MM.1S (cell line): Measurements from ENCODE around the gene ADCK1.
"Not testable (repeated sequence)": the region's sequence is repeated elsewhere in the genome, so short reads cannot be mapped to it uniquely, and the experiment has no call there.

ENCODE experiments used
- DNase-seq: peaks from one replicate; pipeline ENCODE4 v3.0.0-alpha.2; 2015
- H2AFZ ChIP-seq: fragments of 300-600 bp; sonication (generic); 2 replicates; pipeline ENCODE4 v1.6.0; 2016; ENCODE audit warnings: antibody characterized with exemption, low read length
- H3F3A ChIP-seq: fragments of 300-600 bp; sonication (generic); 2 replicates; pipeline ENCODE4 v1.6.1; 2016; ENCODE audit warnings: mild to moderate bottlenecking, antibody characterized with exemption, low read length, moderate library complexity, mixed read lengths; ENCODE audit not compliant: insufficient read depth
- H3K27ac ChIP-seq: fragments of 300-600 bp; sonication (generic); 2 replicates; pipeline ENCODE4 v1.5.1; 2016; ENCODE audit warnings: mild to moderate bottlenecking, low read length
- H3K27me3 ChIP-seq: fragments of 300-600 bp; sonication (generic); replicated peaks from 2 replicates; pipeline ENCODE4 v1.6.0; 2016; ENCODE audit warnings: low read length; ENCODE audit not compliant: insufficient read depth
- H3K36me3 ChIP-seq: fragments of 300-600 bp; sonication (generic); replicated peaks from 2 replicates; pipeline ENCODE4 v1.6.1; 2016; ENCODE audit warnings: mild to moderate bottlenecking, low read length, mixed read lengths; ENCODE audit not compliant: insufficient read depth
- H3K4me1 ChIP-seq: fragments of 300-600 bp; sonication (generic); 2 replicates; pipeline ENCODE4 v1.6.1; 2016; ENCODE audit warnings: low read length, mixed read lengths
- H3K4me2 ChIP-seq: fragments of 300-600 bp; sonication (generic); 2 replicates; pipeline ENCODE4 v1.6.0; 2016; ENCODE audit warnings: low read depth, low read length
- H3K4me3 ChIP-seq: fragments of 300-600 bp; sonication (generic); 2 replicates; pipeline ENCODE4 v1.5.1; 2016; ENCODE audit warnings: low read length, mixed read lengths
- H3K79me2 ChIP-seq: fragments of 300-600 bp; sonication (generic); 2 replicates; pipeline ENCODE4 v1.6.1; 2016; ENCODE audit warnings: mixed run types, low read length, mixed read lengths
- H3K9ac ChIP-seq: fragments of 300-600 bp; sonication (generic); 2 replicates; pipeline ENCODE4 v1.6.1; 2016; ENCODE audit warnings: low read length, mixed read lengths
- H3K9me2 ChIP-seq: fragments of 300-600 bp; sonication (generic); replicated peaks from 2 replicates; pipeline ENCODE4 v1.6.1; 2016; ENCODE audit warnings: mild to moderate bottlenecking, low read length, mixed read lengths; ENCODE audit not compliant: insufficient read depth
- H3K9me3 ChIP-seq: fragments of 300-600 bp; sonication (generic); replicated peaks from 2 replicates; pipeline ENCODE4 v1.6.1; 2016; ENCODE audit warnings: mild to moderate bottlenecking, low read length, mixed read lengths; ENCODE audit not compliant: insufficient read depth
- H4K20me1 ChIP-seq: fragments of 300-600 bp; sonication (generic); 2 replicates; pipeline ENCODE4 v1.6.1; 2016; ENCODE audit warnings: mild to moderate bottlenecking, low read length, moderate library complexity, mixed read lengths; ENCODE audit not compliant: insufficient read depth
- EZH2 ChIP-seq: fragments of 300-600 bp; sonication (generic); optimal IDR thresholded peaks from 2 replicates; pipeline ENCODE3; 2017; ENCODE audit warnings: low read depth, mild to moderate bottlenecking, antibody characterized with exemption, low read length, mixed read lengths
- EZH2phosphoT487 ChIP-seq: fragments of 300-600 bp; sonication (generic); IDR thresholded peaks from 2 replicates; pipeline ENCODE4 v1.6.1; 2018; ENCODE audit warnings: antibody characterized with exemption, low read length
- TF ChIP-seq, protein P1 (sequence below): fragments of 300-600 bp; sonication (generic); IDR thresholded peaks from 2 replicates; pipeline ENCODE4 v1.5.1; 2016; ENCODE audit warnings: antibody characterized with exemption, low read length, mixed read lengths

ADCK1 gene

DNA sequence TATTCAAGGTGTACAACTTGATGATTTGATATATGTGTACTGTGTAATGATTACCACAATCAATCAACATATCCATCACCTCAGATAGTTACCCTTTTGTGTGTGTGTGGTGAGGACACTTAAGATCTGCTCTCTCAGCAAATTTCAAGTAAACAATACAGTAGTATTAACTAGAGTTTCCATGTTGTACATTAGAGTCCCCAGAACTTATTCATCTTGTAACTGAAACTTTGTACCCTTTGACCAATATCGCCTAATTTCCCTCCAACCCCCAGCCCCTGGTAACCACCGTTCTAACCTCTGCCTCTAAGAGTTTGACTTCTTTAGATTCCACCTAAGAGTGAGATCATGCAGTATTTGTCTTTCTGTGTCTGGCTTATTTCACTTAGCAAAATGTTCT, 12.1 kb downstream of the ADCK1 start:
- no peaks in the 10 kb centered on the region for H3K79me2 ChIP-seq
- no peaks in the 10 kb centered on the region for H3F3A ChIP-seq
- H4K20me1 ChIP-seq, result no peaks in the 10 kb centered on the region
- no peak overlapping the region for H3K4me3 ChIP-seq
- no peaks in the 10 kb centered on the region for H3K4me1 ChIP-seq
- H3K27me3 ChIP-seq, result no peaks in the 10 kb centered on the region
- no peaks in the 10 kb centered on the region for H3K36me3 ChIP-seq
- no peak overlapping the region for H3K27ac ChIP-seq
- H3K9me3 ChIP-seq, result no peaks in the 10 kb centered on the region
- H2AFZ ChIP-seq, result no peak overlapping the region
- no peak for DNase-seq
- no peak overlapping the region for H3K4me2 ChIP-seq
- TF ChIP-seq, protein P1, sequence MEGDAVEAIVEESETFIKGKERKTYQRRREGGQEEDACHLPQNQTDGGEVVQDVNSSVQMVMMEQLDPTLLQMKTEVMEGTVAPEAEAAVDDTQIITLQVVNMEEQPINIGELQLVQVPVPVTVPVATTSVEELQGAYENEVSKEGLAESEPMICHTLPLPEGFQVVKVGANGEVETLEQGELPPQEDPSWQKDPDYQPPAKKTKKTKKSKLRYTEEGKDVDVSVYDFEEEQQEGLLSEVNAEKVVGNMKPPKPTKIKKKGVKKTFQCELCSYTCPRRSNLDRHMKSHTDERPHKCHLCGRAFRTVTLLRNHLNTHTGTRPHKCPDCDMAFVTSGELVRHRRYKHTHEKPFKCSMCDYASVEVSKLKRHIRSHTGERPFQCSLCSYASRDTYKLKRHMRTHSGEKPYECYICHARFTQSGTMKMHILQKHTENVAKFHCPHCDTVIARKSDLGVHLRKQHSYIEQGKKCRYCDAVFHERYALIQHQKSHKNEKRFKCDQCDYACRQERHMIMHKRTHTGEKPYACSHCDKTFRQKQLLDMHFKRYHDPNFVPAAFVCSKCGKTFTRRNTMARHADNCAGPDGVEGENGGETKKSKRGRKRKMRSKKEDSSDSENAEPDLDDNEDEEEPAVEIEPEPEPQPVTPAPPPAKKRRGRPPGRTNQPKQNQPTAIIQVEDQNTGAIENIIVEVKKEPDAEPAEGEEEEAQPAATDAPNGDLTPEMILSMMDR, result no peak
- TF ChIP-seq EZH2phosphoT487, result no peak
- no peak for TF ChIP-seq EZH2
- H3K9me2 ChIP-seq, result no peaks in the 10 kb centered on the region
- H3K9ac ChIP-seq, result no peak overlapping the region

DNA sequence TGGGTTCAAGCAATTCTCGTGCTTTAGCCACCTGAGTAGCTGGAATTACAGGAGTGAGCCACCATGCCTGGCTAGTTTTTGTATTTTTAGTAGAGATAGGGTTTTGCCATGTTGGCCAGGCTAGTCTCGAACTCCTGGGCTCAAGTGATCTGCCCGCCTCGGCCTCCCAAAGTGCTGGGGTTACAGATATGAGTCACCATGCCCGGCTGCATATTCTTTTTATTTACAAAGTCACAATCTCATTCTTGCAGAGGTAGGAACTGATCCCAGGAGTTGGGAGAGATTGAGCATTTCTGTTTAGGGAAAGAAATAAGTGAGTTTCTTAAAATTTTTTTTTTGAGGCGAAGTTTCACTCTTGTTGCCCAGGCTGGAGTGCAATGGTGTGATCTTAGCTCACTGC, 12.8 kb downstream of the ADCK1 start:
- H3K4me1 ChIP-seq, H4K20me1 ChIP-seq, H3K36me3 ChIP-seq, DNase-seq, H3K9me2 ChIP-seq, H3K27ac ChIP-seq, H3K9me3 ChIP-seq, H3F3A ChIP-seq, H3K4me3 ChIP-seq, H3K4me2 ChIP-seq, H3K79me2 ChIP-seq, H2AFZ ChIP-seq, H3K27me3 ChIP-seq, H3K9ac ChIP-seq: not testable (repeated sequence)

- H3K27me3 ChIP-seq, result no peaks in the 10 kb centered on the region
- H3K9me3 ChIP-seq, result no peaks in the 10 kb centered on the region
- no peak overlapping the region for H3K27ac ChIP-seq
- no peak overlapping the region for H2AFZ ChIP-seq
- no peaks in the 10 kb centered on the region for H3K9me2 ChIP-seq
- DNase-seq, result no peak
- no peaks in the 10 kb centered on the region for H3K79me2 ChIP-seq
- H4K20me1 ChIP-seq, result no peaks in the 10 kb centered on the region
- no peak for TF ChIP-seq EZH2
- no peak for TF ChIP-seq EZH2phosphoT487
- TF ChIP-seq, protein P1, result no peak
- H3K4me1 ChIP-seq, result no peaks in the 10 kb centered on the region
- no peaks in the 10 kb centered on the region for H3K36me3 ChIP-seq
- no peak overlapping the region for H3K4me2 ChIP-seq
- H3K9ac ChIP-seq, result no peak overlapping the region
- H3F3A ChIP-seq, result no peaks in the 10 kb centered on the region
- H3K4me3 ChIP-seq, result no peak overlapping the region
Measured at GRCh38 chr14:77822307-77822706, 22.4 kb downstream of the ADCK1 start.

DNA sequence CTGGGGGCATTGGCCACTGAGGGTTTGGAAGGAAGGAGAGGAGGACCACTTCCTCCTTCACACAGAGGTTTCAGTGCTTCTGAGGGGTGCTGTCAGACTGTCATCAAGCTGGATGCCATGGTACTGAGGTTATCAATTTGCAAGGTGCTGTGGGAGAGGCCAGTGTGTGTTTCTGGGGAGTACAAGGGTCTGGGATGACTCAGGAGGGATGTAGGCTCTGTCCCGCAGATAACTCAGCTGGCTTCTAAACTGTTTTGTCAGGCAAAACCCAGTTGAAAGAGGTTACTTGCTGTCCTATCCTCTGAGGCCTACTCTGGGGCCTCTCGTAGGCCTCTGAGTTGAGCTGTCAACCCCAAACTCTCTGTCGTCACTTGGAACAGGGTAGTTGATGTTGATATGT, 22.8 kb downstream of the ADCK1 start:
- no peak overlapping the region for H3K4me2 ChIP-seq
- no peak overlapping the region for H3K27ac ChIP-seq
- TF ChIP-seq, protein P1, result no peak
- TF ChIP-seq EZH2 (no peak), EZH2phosphoT487 (no peak)
- no peak overlapping the region for H2AFZ ChIP-seq
- no peaks in the 10 kb centered on the region for H3K27me3 ChIP-seq
- no peaks in the 10 kb centered on the region for H3K36me3 ChIP-seq
- no peak overlapping the region for H3K4me3 ChIP-seq
- DNase-seq, result no peak
- H3K4me1 ChIP-seq, result no peaks in the 10 kb centered on the region
- H3K9ac ChIP-seq, result no peak overlapping the region
- H3F3A ChIP-seq, result no peaks in the 10 kb centered on the region
- no peaks in the 10 kb centered on the region for H4K20me1 ChIP-seq
- H3K9me2 ChIP-seq, result no peaks in the 10 kb centered on the region
- H3K79me2 ChIP-seq, result no peaks in the 10 kb centered on the region
- no peaks in the 10 kb centered on the region for H3K9me3 ChIP-seq
